AG10803 (cell line): ENCODE results near the gene OLFM2.

ENCODE experiments used
- DNase-seq: peaks from one replicate; pipeline ENCODE4 v3.0.0; 2010; ENCODE audit warnings: low read depth
- H3K4me3 ChIP-seq: 2 replicates; pipeline ENCODE4 v1.5.1; 2011; ENCODE audit warnings: mild to moderate bottlenecking, low read length, control low read depth
- TF ChIP-seq, protein P1 (sequence below): conservative IDR thresholded peaks from 2 replicates; pipeline ENCODE4 v1.5.1; 2011; ENCODE audit warnings: mild to moderate bottlenecking, low read length, control low read depth, inconsistent platforms

Gene OLFM2

GRCh38 chr19:9909251-9909650 is 27.1 kb downstream of the OLFM2 start:
- TF ChIP-seq, protein P1, sequence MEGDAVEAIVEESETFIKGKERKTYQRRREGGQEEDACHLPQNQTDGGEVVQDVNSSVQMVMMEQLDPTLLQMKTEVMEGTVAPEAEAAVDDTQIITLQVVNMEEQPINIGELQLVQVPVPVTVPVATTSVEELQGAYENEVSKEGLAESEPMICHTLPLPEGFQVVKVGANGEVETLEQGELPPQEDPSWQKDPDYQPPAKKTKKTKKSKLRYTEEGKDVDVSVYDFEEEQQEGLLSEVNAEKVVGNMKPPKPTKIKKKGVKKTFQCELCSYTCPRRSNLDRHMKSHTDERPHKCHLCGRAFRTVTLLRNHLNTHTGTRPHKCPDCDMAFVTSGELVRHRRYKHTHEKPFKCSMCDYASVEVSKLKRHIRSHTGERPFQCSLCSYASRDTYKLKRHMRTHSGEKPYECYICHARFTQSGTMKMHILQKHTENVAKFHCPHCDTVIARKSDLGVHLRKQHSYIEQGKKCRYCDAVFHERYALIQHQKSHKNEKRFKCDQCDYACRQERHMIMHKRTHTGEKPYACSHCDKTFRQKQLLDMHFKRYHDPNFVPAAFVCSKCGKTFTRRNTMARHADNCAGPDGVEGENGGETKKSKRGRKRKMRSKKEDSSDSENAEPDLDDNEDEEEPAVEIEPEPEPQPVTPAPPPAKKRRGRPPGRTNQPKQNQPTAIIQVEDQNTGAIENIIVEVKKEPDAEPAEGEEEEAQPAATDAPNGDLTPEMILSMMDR: no peak
- no peak overlapping the region for H3K4me3 ChIP-seq
- DNase-seq: no peak

DNA sequence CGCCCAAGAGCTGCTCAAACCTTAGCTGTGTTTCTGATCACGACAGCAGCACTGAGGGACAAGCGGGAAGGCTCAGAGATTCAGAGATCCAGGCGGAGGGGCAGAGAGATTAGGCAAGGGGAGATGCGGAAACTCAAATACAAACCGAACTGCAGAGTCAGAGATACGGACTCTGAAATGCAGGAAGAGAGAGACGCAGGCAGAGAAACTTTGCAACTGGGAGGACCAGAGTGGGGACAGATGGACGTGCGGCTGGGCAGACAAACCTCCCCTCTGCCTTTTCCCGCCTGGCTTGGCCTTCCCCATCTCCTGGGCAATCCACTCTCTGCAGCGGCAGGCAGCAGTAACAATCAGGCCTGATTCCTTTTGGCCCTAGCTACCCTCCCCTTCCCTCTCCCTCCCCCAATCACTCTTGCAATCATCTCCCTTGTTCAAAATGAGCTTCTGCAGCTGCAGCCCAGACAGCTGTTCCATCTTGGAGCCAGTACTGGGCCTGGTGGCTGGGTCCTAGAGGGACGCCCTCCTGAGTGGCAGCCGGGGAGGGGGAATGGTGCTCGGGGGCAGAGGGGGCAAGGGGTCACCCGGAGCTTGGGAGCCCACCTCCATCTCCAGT is 29.7 kb downstream of the OLFM2 start:
- TF ChIP-seq, protein P1: no peak
- no peak overlapping the region for H3K4me3 ChIP-seq
- DNase-seq: no peak

DNA sequence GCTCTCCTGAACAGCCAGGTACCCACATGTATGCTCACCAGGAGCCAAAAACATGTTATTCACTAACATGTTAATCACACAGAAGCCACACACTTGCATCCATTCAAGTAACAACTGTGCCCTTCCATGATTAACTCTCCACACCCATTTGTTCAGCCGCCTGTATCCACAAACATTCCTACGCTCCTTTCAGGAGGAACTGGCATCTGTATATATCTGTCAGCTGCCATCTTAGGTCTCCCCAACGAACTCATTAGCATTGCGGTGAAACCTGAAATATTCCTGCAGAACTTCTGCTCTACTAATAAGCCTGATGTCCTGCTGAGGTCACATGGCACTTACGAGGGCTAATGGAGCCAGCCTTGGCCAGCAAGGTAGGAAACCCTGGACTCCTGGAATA is 33.0 kb downstream of the OLFM2 start:
- no peak overlapping the region for H3K4me3 ChIP-seq
- DNase-seq: no peak
- TF ChIP-seq, protein P1: no peak

- TF ChIP-seq, protein P1: no peak
- DNase-seq: no peak
- no peak overlapping the region for H3K4me3 ChIP-seq
Measured at GRCh38 chr19:9901642-9902041, 34.7 kb downstream of the OLFM2 start.

GRCh38 chr19:9901020-9901419 is 35.3 kb downstream of the OLFM2 start:
- H3K4me3 ChIP-seq: no peak overlapping the region
- TF ChIP-seq, protein P1: no peak
- DNase-seq: no peak

DNA sequence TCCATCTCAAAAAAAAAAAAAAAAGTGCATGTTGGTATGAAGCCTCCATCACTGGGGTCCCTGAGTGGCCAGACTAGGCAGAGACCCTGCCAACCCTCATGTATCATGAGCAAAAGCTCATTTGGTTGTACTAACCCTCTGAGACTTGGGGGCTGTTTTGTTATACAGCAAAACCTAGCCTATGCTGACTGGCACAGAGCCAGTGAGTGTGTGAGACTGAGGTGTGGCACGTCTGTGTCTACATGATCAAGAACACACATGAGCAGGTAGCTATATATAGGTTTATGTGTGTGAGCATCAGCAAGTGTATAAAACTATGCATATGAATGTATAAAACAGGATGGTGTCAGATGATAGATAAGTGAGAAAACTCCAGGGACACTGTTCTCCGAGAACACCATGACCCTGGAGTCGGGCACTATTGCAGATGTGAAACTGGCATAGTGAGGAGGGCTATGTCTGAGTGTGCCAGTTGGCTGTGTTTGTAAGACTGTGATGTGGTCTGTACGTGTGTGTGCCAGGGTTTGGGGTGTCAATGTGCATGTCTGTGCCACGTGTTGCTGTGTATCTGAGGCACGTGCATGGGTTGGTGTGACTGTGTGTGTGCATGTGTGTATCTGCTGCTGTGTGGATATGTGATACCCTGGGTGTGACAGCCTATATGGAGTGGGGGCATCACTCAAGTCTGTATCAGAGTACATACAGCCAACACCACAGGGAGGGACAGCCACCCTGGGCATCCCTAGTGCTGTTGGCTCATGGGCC is 44.5 kb downstream of the OLFM2 start:
- TF ChIP-seq, protein P1: no peak

DNA sequence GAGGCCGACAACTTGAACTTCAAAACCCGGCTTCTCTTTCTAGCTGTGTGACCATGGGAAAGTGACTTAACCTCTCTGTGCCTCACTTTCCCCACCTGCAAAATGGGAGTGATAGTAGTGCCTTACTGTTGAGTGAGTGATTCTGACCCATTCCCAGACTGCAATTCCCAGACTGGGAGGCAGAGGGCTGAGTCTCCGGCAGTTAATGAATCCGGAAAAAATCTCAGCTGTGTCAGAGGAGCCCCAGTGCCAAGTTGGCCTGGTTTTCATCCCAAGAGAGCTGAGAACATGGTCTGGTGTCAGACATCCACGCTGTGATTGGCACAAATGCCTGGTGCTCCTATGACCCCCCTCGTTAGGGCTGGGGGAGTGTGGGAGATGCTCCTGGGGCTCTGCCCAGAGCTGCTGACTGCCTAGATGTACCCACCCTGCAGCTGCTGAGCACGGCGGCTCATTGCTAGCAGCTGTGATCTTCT is 51.2 kb downstream of the OLFM2 start:
- no peak overlapping the region for H3K4me3 ChIP-seq
- peak; percentile 39 for DNase-seq
- TF ChIP-seq, protein P1: peak; percentile 53

More for the DNA sequence above, 44.5 kb downstream of the OLFM2 start:
- DNase-seq: no peak
- no peak overlapping the region for H3K4me3 ChIP-seq
